OCI-LY7 (cell line): ENCODE results near the gene SEPTIN10. TPM values are rescaled to one million over a fixed set of nuclear protein-coding genes. Genes with fewer than 3 reads are reported as not detected.

ENCODE experiments used
- BruUV-seq: library from RNA; stranded (reverse); fragments of 400-500 nt; replicated peaks from 2 replicates; lab custom pipeline; 2021; lab: Mats Ljungman, UMichigan
- CTCF ChIA-PET: fragments of 300-600 bp; sonication (Branson Sonifier 250); formaldehyde crosslinking; loops from one replicate; lab custom pipeline; 2022; ENCODE audit warnings: antibody characterized with exemption; ENCODE audit not compliant: unreplicated experiment; lab: Charles Lee
- POLR2A ChIA-PET: fragments of 300-600 bp; sonication (Branson Sonifier 250); formaldehyde crosslinking; loops from one replicate; lab custom pipeline; 2022; ENCODE audit warnings: antibody characterized with exemption; lab: Charles Lee
- DNase-seq: peaks from one replicate; pipeline ENCODE4 v3.0.0-alpha.2; 2015; ENCODE audit warnings: low spot score
- H2AFZ ChIP-seq: fragments of 200-600 bp; sonication (generic), shearing (Covaris generic); 2 replicates; pipeline ENCODE4 v1.6.1; 2014; ENCODE audit warnings: mild to moderate bottlenecking, antibody characterized with exemption, low read length, moderate library complexity
- H3K27ac ChIP-seq: fragments of 200-600 bp; sonication (generic); 2 replicates; pipeline ENCODE4 v1.5.1; 2014; ENCODE audit warnings: mixed run types, low read depth, mild to moderate bottlenecking, moderate library complexity, low read length, inconsistent platforms; ENCODE audit not compliant: poor library complexity, severe bottlenecking
- H3K36me3 ChIP-seq: fragments of 200-600 bp; sonication (generic); 2 replicates; pipeline ENCODE4 v1.6.1; 2014; ENCODE audit warnings: mild to moderate bottlenecking, antibody characterized with exemption, low read length, moderate library complexity, mixed read lengths; ENCODE audit not compliant: insufficient read depth
- H3K4me1 ChIP-seq: fragments of 200-600 bp; sonication (generic); 2 replicates; pipeline ENCODE4 v1.5.1; 2014; ENCODE audit warnings: mild to moderate bottlenecking, low read length; ENCODE audit not compliant: insufficient read depth, poor library complexity, severe bottlenecking
- H3K4me2 ChIP-seq: fragments of 200-600 bp; sonication (generic); 2 replicates; pipeline ENCODE4 v1.6.1; 2014; ENCODE audit warnings: mild to moderate bottlenecking, low read length
- H3K4me3 ChIP-seq: fragments of 200-600 bp; sonication (generic); 2 replicates; pipeline ENCODE4 v1.5.1; 2014; ENCODE audit warnings: mild to moderate bottlenecking, low read depth, low read length; ENCODE audit not compliant: poor library complexity, severe bottlenecking
- H3K79me2 ChIP-seq: fragments of 200-600 bp; sonication (generic); 2 replicates; pipeline ENCODE4 v1.6.1; 2016; ENCODE audit warnings: low read depth, mild to moderate bottlenecking, low read length, moderate library complexity, mixed read lengths; ENCODE audit not compliant: insufficient read depth
- H3K9me2 ChIP-seq: fragments of 200-600 bp; sonication (generic); 2 replicates; pipeline ENCODE4 v1.6.1; 2016; ENCODE audit warnings: mild to moderate bottlenecking, low read length, mixed read lengths; ENCODE audit not compliant: insufficient read depth
- H3K9me3 ChIP-seq: fragments of 200-600 bp; sonication (generic); 2 replicates; pipeline ENCODE4 v1.6.1; 2014; ENCODE audit warnings: mild to moderate bottlenecking, mixed run types, low read length, mixed read lengths
- H4K20me1 ChIP-seq: fragments of 200-600 bp; sonication (generic); 2 replicates; pipeline ENCODE4 v1.6.1; 2014; ENCODE audit warnings: mild to moderate bottlenecking, antibody characterized with exemption, low read length, moderate library complexity, mixed read lengths; ENCODE audit not compliant: insufficient read depth
- CTCF ChIP-seq: fragments of 200-600 bp; sonication (generic); conservative IDR thresholded peaks from 2 replicates; pipeline ENCODE4 v1.5.1; 2014; ENCODE audit warnings: mild to moderate bottlenecking, antibody characterized with exemption, low read length, moderate library complexity, mixed read lengths
- EZH2phosphoT487 ChIP-seq: fragments of 200-600 bp; sonication (generic); IDR thresholded peaks from 2 replicates; pipeline ENCODE4 v1.6.1; 2018; ENCODE audit warnings: low read depth, borderline replicate concordance, mild to moderate bottlenecking, mixed run types, antibody characterized with exemption, low read length, moderate library complexity, mixed read lengths
- intact Hi-C: fragments of 100-400 bp; cut with micrococcal nuclease; formaldehyde crosslinking; loops from one replicate; pipeline ENCODE4 v1.10.0; 2022; ENCODE audit not compliant: unreplicated experiment
- total RNA-seq, 2 experiments: library from RNA; depleted of rRNA in 1 of 2; stranded (reverse); fragments of >200 nt in 1 of 2; shearing (Covaris generic) in 1 of 2; gene quantifications; 2 replicates each; pipeline ENCODE4 v1.2.3, GENCODE V29; 2014 to 2022

The SEPTIN10 gene
- total RNA-seq, 2 experiments from 2014 or later = not detected

- Histone ChIP-seq H3K79me2 (no peaks in the 10 kb centered on the region), H3K36me3 (no peaks in the 10 kb centered on the region), H4K20me1 (no peaks in the 10 kb centered on the region), H3K9me2 (no peaks in the 10 kb centered on the region), H3K4me1 (no peaks in the 10 kb centered on the region), H3K9me3 (no peaks in the 10 kb centered on the region), H3K4me2 (no peak overlapping the region), H3K4me3 (no peak overlapping the region), H2AFZ (no peak overlapping the region), H3K27ac (no peak overlapping the region)
- ChIA-PET CTCF (no interaction called here), POLR2A (no interaction called here)
- intact Hi-C loops = no loop called here
- DNase-seq = no peak
- no TSS peak for BruUV-seq
- TF ChIP-seq EZH2phosphoT487 (no peak), CTCF (no peak)
These were observed 21.9 kb upstream of the SEPTIN10 start for GRCh38 chr2:109635426-109636304.

- intact Hi-C loops = no loop called here
- H3K4me2 ChIP-seq = no peak overlapping the region
- no peak overlapping the region for H2AFZ ChIP-seq
- TF ChIP-seq CTCF (no peak), EZH2phosphoT487 (no peak)
- ChIA-PET CTCF (no interaction called here), POLR2A (no interaction called here)
- no peaks in the 10 kb centered on the region for H3K9me2 ChIP-seq
- no peaks in the 10 kb centered on the region for H3K4me1 ChIP-seq
- no peak for DNase-seq
- H4K20me1 ChIP-seq = no peaks in the 10 kb centered on the region
- no peaks in the 10 kb centered on the region for H3K79me2 ChIP-seq
- no TSS peak for BruUV-seq
- H3K4me3 ChIP-seq = no peak overlapping the region
- no peaks in the 10 kb centered on the region for H3K9me3 ChIP-seq
- H3K36me3 ChIP-seq = no peaks in the 10 kb centered on the region
- no peak overlapping the region for H3K27ac ChIP-seq
These were observed 19.7 kb upstream of the SEPTIN10 start for GRCh38 chr2:109633284-109633961.
